22Rv1 (cell line): ENCODE results near the gene WNK2.

Experiments
- CTCF ChIP-seq: fragments of 450-650 bp; IDR thresholded peaks from 2 replicates; pipeline ENCODE4 v1.5.1; 2017; ENCODE audit warnings: mild to moderate bottlenecking
- ZFX ChIP-seq: fragments of 450-650 bp; IDR thresholded peaks from 2 replicates; pipeline ENCODE4 v1.6.1; 2017; ENCODE audit warnings: antibody characterized with exemption, borderline replicate concordance

GRCh38 chr9:93296889-93297480, 113.0 kb downstream of the WNK2 start:
- TF ChIP-seq CTCF: no peak
- TF ChIP-seq ZFX: no peak
